ENCODE results near the gene MPP2.
"Not testable (repeated sequence)": the region's sequence is repeated elsewhere in the genome, so short reads cannot be mapped to it uniquely, and the experiment has no call there.

The MPP2 gene

GRCh38 chr17:43907425-43907981 lies at the start of gene MPP2:
Gene MPP2, minus strand, starts transcription at chr17:43907536. Its CDS starts 3,076 bp downstream, at chr17:43904460.
- peak; percentile 17 for DNase-seq (ENCODE audit: low read depth, low spot score)

DNA sequence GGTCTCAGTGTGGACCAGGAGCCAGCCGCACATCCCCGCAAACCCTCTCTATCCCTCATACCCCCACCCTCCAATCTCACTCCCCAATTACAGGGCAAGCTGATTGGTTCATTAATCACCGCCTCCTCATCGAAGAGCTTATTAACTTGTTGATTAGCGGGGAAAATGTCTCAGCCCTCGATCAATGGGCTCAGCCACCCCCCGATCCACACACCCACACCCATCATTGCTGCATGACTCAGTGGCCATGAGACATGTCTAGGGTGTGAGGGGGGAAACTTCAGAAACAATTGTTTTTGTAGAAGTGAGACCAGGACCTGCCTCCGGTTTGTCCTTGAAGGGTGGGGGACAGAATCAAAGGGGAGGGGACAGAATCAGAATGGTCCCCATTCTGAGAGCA lies 48.9 kb upstream of the MPP2 start:
- DNase-seq (ENCODE audit: low read depth, low spot score) = no peak

DNA sequence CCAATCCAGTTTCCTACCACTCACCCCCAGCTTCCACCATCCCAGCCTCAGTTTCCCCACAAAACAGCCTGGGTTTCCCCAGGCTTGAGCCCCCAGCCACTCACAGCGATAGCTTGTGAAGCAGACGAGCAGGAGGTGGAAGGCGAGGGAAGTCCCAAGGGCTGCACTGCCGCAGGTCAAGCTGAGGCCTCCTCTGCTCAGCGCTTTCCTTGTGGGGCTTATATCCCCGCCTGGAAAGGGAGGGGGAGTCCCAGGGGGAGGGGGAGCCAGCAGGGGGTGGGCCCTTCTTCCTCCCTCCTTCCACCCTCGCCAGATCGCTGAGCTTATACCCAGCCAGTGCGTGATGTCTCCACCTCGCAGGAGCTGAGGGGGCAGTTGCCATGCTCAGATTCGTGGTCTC lies 46.4 kb upstream of the MPP2 start, which contains the start of gene PYY:
Gene PYY, minus strand, starts transcription at position 195 of the 400 bp plus-strand sequence. CDS start 457 bp downstream, outside the sequence.
- no peak for DNase-seq (ENCODE audit: low read depth, low spot score)

DNA sequence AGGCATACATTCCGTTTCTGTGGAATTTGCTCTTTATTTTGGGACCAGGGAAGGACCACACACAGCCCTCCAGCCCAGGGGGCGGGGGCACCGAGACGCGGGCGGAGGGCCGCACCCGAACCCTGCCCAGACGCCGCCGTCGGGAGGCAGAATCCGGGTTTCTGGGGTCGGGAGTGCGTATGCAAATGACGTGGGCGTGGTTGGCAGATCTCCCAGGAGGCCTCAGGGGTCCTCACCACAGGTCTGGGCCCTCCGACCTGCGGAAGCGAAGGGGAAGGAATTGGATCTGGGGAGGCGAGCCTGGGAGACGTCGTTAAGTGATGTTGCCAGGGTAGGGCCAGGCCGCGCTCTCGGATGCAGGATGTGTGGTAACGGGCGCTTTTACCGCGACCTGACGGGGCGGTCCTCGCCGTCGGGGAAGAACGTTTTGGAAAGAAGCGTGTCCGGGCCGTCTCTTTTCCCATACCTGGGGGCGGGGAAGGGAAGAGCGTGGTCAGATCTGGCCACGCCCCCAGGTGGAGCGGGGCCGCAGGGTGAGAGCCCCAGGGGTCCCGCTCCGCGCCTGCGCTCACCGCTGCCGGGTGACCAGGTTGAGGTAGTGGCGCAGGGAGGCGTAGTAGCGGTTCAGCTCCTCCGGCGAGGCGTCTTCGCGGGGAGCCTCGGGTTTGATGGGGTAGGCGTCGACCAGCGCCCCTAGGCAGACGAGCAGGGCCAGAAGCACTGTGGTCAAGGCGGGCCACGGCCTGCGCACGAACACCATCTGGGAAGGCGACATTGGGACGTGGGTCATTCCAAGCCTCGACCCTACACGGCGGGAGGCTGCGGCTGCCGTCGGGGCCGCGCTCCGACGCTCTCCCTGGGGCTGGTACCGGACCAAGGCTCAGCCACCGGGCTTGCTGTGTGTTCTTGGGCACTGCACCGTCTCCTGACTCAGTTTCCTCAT lies 45.7 kb upstream of the MPP2 start:
- DNase-seq (ENCODE audit: low read depth, low spot score) = no peak

DNA sequence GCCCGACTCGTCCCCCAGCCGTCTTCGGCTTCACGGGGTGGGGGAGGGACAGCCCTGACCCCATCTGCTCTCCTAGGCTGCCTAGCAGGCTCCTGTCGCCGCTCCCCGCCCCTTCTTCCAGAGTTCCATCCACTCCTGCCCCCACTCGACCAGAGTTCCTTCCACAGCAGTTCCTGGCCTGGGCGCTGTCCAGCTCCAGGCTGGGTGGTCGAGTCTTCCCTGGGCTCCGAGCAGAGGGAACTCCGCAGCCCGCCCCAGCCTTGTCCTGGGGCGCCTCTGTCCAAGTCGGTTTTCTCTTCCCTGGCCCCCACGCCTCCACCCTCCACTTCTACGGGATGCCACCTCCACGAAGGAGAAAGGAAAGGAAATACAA lies 45.0 kb upstream of the MPP2 start:
- no peak for DNase-seq (ENCODE audit: low read depth, low spot score)

GRCh38 chr17:43951750-43952149 lies 44.4 kb upstream of the MPP2 start:
- DNase-seq (ENCODE audit: low read depth, low spot score) = no peak

GRCh38 chr17:43950554-43950953 lies 43.2 kb upstream of the MPP2 start:
- no peak for DNase-seq (ENCODE audit: low read depth, low spot score)

DNA sequence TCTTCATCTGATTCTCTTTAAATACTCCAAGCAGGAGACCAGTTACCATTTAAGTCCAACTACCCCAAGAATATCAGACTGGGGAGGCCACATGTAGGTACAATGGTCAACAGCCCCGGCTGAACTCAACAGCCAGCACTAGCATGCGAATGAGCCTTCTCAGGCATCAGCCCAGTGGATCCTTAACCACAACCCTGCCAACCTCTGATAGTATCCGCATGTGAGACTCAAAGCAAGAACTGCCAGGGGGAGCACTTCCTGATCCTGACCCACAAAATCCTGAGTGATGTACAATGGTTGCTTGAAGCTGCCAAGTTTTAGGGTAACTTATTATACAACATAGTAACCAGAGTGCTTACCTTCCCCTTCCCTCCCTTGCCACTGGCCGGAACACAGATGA lies 42.4 kb upstream of the MPP2 start:
- no peak for DNase-seq (ENCODE audit: low read depth, low spot score)

GRCh38 chr17:43946781-43947180 lies 39.4 kb upstream of the MPP2 start:
- no peak for DNase-seq (ENCODE audit: low read depth, low spot score)

GRCh38 chr17:43945074-43945829 lies 37.9 kb upstream of the MPP2 start:
- no peak for DNase-seq (ENCODE audit: low read depth, low spot score)

- no peak for DNase-seq (ENCODE audit: low read depth, low spot score)
Measured at GRCh38 chr17:43942051-43942685, 34.8 kb upstream of the MPP2 start, which contains the start of gene PPY. Gene PPY, minus strand, starts transcription at chr17:43942476. Its CDS starts 822 bp downstream, at chr17:43941654.

DNA sequence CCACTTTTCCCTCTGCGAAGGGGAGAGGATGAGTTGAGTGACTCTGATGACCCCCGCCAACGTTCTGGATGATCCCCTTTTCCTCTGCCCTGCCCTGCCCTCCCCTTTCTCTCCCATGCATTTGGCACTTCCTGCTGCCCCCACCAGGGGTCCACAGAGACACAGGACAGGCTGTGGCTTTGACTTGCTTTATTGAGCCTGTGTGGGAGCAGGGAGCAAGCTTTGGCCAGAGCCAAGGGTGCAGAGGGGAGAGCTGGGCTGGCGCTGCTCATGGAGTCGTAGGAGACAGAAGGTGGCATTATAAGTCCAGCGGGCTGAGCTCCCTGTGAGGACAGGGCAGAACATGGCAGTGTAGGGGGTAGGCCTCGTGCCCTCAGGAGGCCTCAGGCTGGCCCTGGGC lies 33.3 kb upstream of the MPP2 start:
- no peak for DNase-seq (ENCODE audit: low read depth, low spot score)

DNA sequence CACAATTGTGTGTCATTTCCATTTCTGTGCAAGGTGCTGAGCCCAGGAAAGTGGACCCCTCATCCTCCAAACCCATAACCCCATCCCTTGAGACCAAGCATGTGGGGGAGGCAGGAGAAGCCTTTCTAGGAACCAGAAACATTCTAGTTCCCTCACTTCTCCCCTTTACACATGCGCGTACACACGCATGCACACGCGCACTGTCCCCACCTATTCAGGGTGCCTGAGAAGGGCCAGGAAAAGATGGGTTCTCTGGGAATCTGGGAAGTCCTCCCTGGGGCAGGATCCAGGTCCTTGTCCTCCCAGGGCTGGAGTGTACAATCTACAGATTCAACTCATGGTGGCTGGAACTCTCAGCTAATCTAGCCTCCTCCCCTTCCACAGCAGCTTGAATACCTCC lies 32.5 kb upstream of the MPP2 start:
- DNase-seq (ENCODE audit: low read depth, low spot score) = no peak

DNA sequence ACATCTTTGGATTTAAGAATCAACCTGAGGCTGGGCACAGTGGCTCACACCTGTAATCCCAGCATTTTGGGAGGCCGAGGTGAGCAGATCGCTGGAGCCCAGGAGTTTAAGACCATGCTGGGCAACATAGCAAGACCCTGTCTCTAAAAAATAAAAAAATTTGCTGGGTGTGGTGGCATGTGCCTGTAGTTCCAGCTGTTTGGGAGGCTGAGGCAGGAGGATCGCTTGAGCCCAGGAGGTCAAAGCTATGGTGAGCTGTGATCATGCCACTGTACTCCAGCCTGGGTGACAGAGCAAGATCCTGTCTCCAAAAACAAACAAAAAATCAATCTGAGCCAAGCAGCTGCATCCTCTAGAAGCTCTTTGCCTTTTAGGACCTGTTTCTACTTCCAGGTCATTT lies 32.1 kb upstream of the MPP2 start:
- DNase-seq (ENCODE audit: low read depth, low spot score) = not testable (repeated sequence)

- DNase-seq (ENCODE audit: low read depth, low spot score) = no peak
Measured at GRCh38 chr17:43938838-43939182, 31.5 kb upstream of the MPP2 start.

GRCh38 chr17:43936434-43936833 lies 29.1 kb upstream of the MPP2 start:
- no peak for DNase-seq (ENCODE audit: low read depth, low spot score)

- no peak for DNase-seq (ENCODE audit: low read depth, low spot score)
Measured at GRCh38 chr17:43935926-43936261, 28.6 kb upstream of the MPP2 start.

DNA sequence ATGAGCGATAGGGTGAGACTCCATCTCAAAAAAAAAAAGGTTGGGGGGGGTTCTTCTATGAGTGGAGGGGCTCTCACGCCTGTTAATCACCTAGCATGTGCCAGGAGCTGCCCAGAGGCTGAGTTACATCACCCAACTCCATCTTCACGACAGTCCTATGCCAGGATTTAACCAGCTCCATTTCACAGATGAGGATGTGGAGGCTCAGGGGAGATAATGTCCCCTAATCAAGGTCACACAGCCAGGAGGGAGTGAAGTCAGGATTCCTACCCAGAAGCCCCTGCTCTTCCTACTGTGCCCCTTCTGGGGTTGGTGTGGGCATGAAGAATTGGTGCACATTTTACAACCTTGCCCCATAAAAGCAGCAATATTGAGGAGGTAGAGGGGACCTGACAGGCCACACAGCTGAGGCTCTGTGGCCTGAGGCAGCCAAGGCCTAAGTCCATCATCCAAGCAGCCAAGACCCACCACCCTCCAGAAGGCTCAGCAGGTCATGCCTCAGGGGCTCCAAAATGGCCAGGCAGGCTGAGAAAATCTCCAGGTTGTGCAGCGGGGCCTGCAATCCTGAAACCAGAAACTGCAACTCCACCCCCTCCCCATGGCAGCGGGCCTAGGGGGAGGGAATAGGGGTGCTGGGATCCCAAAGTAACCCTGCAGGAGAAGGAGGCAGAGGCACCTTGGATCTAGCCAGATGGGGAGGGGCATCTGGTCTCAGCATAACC lies 28.0 kb upstream of the MPP2 start:
- no peak for DNase-seq (ENCODE audit: low read depth, low spot score)

- DNase-seq (ENCODE audit: low read depth, low spot score) = no peak
Measured at GRCh38 chr17:43932923-43933322, 25.6 kb upstream of the MPP2 start.

- DNase-seq (ENCODE audit: low read depth, low spot score) = no peak
Measured at GRCh38 chr17:43932357-43932756, 25.0 kb upstream of the MPP2 start.

GRCh38 chr17:43931062-43931571 lies 23.8 kb upstream of the MPP2 start:
- no peak for DNase-seq (ENCODE audit: low read depth, low spot score)

All from activated CD4-positive, CD25-positive, alpha-beta regulatory T cell treated with anti-CD3 and anti-CD28 coated beads, Interleukin-2, amount 50 U/mL, for 16 hours (primary cell).